ENCODE data around the gene CAPZA1.

GRCh38 chr1:112715264-112716053 lies 95.8 kb downstream of the CAPZA1 start, which contains the start of gene PPM1J:
- TF ChIP-seq EZH2 (IDR thresholded peaks at IDR 0.05) = no peak
- TF ChIP-seq POLR2AphosphoS5 (IDR thresholded peaks at IDR 0.05; ENCODE audit: borderline replicate concordance, low read depth, low read length) = no peak
- TF ChIP-seq FOXP2 (optimal IDR thresholded peaks at IDR 0.05; ENCODE audit: control extremely low read depth, extremely low read length, insufficient read depth) = no peak

Data from SK-N-MC (cell line).